HL-60/S4 (cell line): Measurements from ENCODE around the gene WNK1.
"Not testable (repeated sequence)": the region's sequence is repeated elsewhere in the genome, so short reads cannot be mapped to it uniquely, and the experiment has no call there.

Experiments
- in situ Hi-C: fragments of 300-500 bp; cut with MboI; formaldehyde crosslinking; loops from 2 replicates; pipeline ENCODE4 v1.14.3; 2022; ENCODE audit warnings: low sequenced_read_pairs

The WNK1 gene

DNA sequence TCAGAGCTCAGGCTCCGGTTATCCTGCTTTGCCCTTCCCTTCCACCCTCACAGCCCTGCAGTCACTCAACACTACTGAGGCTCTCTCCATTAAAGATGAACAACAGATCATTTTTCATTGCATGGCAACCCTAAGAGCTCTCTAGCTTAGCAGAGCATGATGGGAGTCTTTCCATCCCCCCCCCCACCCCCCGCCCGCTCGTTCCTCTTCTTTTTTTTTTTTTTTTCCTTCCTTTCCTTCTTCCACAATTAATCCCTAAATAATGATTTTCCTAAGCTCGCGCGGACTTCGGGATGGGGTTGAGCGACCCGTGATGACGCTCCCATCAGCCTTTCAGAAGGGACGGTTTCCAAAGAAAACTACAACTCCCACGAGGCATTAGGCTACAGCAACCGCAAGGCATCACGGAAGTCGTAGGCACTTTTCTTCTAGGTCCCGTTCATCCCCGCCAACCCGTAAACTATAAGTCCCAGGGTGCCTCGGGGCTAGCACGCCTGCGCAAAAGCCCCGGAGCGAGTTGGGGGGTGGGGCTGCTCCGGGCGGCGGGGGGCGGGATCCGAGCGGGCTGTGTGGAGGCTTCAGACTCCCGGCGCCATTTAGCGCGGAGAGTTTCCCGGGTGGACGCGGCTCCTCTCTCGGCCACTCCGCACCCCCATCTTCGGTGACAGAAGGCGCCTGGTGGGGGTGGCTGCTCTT, at the start of gene WNK1:
Gene WNK1 (plus strand): TSS at position 581 of the 696 bp plus-strand sequence. CDS start 987 bp downstream, outside the sequence.
- in situ Hi-C loops: no loop called here

GRCh38 chr12:704516-705242, 47.7 kb upstream of the WNK1 start:
- in situ Hi-C loops: no loop called here

- in situ Hi-C loops: not testable (repeated sequence)
Observed at GRCh38 chr12:708084-708483, 44.3 kb upstream of the WNK1 start.

- in situ Hi-C loops: no loop called here
Observed at GRCh38 chr12:709455-710020, 42.8 kb upstream of the WNK1 start.

GRCh38 chr12:712172-712863, 40.1 kb upstream of the WNK1 start:
- in situ Hi-C loops: no loop called here

DNA sequence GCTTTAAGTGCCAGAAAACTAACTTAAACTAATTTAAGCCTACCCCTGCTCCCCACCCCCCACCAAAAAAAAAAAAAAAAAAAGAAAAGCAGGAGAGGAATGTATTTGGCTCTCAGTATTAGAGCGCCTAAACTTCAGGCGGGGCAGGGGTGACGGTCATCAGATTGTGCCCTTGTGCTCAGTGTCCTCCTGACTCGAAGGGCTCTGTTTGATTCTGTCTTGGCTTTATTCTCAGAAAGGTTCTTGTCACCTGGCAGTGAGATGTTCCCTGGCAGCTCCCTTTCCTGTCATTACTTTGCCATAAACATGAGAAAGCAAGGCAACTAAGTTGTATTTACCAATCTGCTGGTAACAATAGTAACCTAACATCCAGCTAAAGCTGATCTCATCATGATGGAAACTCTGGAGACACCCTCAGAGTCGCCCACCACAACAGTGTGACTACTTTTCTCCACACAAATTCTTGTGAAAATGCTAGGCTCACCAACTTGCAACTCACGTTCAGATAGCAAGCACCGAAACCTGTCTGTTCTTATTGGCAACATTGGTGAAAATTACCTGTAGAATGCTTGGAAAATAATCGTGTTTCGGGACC, 39.0 kb upstream of the WNK1 start:
- in situ Hi-C loops: no loop called here

DNA sequence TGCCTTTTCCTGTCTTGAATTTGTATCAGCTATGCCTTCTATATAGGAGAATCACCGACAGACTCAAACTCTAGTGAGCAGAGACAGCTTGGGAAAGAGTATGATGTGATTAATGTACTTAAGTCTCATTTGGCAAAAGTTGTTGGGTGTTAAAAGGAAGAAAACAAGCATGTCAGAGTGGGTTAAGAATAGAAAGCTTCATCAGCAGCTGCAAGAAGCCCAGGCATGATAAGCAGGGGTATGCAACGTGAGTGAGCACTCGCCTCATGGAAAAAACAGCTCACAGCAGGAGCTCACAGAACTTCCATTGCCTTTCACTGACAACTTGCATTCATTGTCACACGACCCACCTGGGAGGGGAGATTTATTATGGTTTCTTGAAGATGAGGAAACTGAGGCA, 35.9 kb upstream of the WNK1 start:
- in situ Hi-C loops: no loop called here

- in situ Hi-C loops: no loop called here
Observed at GRCh38 chr12:718756-719102, 33.6 kb upstream of the WNK1 start.

DNA sequence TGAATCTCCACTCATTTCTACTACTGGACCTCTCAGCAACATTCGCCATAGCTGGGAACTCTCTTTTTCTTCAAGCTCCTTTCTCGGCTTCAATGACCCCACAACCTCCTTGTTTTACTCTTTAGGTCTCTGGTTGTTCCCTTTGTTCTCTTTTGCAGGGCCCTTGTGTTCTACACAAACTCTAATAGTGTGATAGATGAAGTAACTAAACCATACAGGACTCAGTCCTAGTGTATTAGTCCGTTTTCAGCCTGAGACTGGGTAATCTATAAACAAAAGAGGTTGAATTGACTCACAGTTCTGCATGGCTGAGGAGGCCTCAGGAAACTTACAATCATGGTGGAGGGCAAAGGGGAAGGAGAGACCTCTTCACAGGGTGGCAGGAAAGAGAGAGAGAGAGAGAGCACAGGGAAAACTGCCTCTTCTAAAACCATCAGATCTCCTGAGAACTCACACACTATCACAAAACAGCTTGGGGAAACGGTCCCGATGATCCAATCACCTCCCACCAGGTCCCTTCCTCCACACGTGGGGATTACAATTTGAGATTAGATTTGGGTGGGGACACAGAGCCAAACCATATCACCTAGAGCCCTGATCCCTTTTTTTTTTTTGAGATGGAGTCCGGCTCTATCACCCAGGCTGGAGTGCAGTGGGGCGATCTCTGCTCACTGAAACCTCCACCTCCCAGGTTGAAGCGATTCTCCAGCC, 32.0 kb upstream of the WNK1 start:
- in situ Hi-C loops: no loop called here

- in situ Hi-C loops: no loop called here
Observed at GRCh38 chr12:724194-724855, 28.1 kb upstream of the WNK1 start.

- in situ Hi-C loops: no loop called here
Observed at GRCh38 chr12:725076-725475, 27.3 kb upstream of the WNK1 start.

- in situ Hi-C loops: no loop called here
Observed at GRCh38 chr12:726281-727140, 25.9 kb upstream of the WNK1 start.

- in situ Hi-C loops: no loop called here
Observed at GRCh38 chr12:727321-727720, 25.1 kb upstream of the WNK1 start.

DNA sequence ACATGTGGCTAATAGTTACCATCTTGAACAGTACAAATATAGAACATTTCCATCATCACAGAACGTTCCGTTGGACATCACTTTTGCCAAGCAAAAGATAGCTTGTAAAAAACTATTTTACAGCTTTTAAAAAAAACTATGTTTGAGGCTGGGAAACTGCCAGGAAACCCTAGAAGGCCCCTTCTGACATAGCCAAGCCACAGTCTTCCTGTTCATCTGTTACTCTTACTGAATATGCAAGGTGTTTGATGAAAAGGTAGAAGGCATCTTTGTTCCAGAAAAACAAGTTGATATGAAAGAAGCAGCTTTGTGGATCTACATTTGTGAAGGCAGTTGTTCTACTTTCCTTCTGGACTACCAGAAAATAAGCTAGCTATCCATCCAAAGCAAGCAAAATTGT, 23.6 kb upstream of the WNK1 start:
- in situ Hi-C loops: no loop called here

GRCh38 chr12:729221-729620, 23.2 kb upstream of the WNK1 start:
- in situ Hi-C loops: no loop called here

- in situ Hi-C loops: no loop called here
Observed at GRCh38 chr12:730550-730949, 21.8 kb upstream of the WNK1 start.

GRCh38 chr12:737122-737739, 15.1 kb upstream of the WNK1 start:
- in situ Hi-C loops: no loop called here

DNA sequence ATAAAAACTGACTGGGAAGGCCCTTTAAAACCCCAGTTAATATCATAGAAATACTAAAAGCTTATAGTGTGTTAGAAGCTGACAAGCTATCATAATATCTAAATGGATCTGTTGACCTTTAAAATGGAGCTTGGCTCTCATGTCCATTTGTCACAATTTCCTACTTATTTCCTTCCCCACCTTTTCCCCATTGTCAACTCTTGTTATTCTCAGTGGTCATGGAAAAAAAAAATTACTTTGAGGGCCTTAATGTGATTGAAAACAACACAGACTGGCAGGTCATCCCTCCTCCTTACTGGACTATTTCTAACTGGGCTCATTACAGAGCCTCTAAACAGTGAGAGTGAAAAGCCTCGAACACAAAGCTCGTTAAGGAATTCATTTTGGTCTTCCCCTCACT, 13.7 kb upstream of the WNK1 start:
- in situ Hi-C loops: no loop called here

- in situ Hi-C loops: no loop called here
Observed at GRCh38 chr12:739349-739748, 13.0 kb upstream of the WNK1 start.
